ENCODE results near the gene UFSP1.

DNA sequence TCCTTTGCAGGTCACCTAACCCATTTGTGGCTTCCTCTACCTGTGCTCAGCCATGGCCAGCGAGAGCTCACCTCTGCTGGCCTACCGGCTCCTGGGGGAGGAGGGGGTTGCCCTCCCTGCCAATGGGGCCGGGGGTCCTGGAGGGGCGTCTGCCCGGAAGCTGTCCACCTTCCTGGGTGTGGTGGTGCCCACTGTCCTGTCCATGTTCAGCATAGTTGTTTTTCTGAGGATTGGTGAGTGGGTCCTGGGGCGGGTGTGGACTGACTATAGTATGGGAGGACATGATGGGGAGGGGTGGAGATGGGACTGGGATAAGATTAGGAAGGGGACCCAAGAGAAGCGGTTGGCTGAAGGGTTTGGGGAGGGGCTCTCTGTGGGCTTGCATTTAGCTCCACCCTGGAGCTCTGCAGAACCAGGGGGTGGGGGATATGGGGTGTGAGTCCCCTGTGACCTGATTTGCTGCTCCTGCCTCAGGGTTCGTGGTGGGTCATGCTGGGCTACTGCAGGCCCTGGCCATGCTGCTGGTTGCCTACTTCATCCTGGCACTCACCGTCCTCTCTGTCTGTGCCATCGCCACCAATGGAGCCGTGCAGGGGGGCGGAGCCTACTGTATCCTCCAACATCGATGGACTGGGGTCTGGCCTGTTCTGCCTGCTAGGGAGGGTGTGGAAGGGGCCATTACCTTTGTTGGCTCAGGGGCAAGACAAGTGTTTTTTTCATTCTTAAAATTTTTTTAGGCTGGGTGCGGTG lies 35.2 kb downstream of the UFSP1 start:
- TF ChIP-seq TCF4 (CRISPR knock-in tag; IDR thresholded peaks at IDR 0.05; ENCODE audit: borderline replicate concordance) (no peak), OSR1 (CRISPR knock-in tag; IDR thresholded peaks at IDR 0.05) (no peak), RARB (CRISPR knock-in tag; IDR thresholded peaks at IDR 0.05) (no peak)

Measured in SK-N-SH treated with all-trans-retinoic acid at 6 μM for 48 hours (cell line).